ENCODE data around the gene ATL1.

ATL1 gene

DNA sequence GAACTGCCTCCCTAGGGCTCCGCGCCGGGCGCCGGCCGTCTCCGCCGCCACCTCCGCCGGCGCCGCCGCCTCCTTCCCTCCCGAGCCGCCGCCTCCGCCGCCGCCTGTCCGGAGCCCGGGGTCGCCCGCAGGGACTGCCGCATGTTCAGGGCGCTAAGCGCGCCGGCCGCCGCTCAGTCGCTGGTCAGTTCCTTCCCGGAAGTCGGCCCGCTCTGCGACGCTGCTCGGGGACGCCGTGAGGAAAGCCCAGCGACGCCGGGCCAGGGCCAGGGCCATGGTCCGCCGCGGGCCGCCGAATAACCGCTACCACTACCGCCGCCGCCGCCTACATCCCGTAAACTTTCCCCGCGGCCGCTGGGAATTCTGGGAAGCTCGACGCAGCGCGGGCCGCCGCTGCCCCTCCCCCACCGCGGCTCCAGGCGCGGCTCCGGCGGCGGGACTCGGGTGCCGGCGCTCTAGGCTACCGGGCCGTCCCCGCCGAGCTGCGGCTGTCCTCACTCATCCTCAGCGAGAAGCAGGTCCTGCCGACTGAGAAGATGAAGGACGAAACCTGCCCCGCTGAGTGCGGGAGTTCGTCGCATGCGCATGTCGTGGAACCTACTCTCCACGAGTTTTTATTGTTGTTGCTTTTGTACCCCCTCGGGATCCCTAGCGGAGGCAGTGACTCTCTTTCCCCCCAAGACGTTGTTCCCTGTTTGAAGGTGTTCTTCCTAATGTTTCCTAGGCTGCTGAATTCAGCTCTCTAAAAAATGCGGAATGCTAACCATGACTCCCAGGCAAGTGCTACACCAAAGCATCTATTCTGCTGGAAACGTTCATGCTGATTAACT, 108.3 kb downstream of the ATL1 start, which contains the start of gene SAV1:
Gene SAV1 (minus strand): TSS at position 311 of the 830 bp plus-strand sequence. CDS start 339 bp downstream, outside the sequence.
- peaks cover 4% of the 10 kb centered on the region; the same call in 1 of the 2 replicates for H3K4me1 ChIP-seq (ENCODE audit: control insufficient read depth, insufficient read depth, low read length)
- no peak for DNase-seq (ENCODE audit: low read depth, low spot score)
- no peaks in the 10 kb centered on the region for H3K36me3 ChIP-seq (ENCODE audit: control insufficient read depth, insufficient read depth, low read length)
- no peaks in the 10 kb centered on the region for H3K27me3 ChIP-seq (ENCODE audit: control insufficient read depth, insufficient read depth, low read length)
- H3K27ac ChIP-seq (ENCODE audit: low read length) = no peak within 1 kb of the TSS
- peak within 1 kb of the TSS; percentile 66 for H3K4me3 ChIP-seq (ENCODE audit: low read length)
- H3K9me3 ChIP-seq (ENCODE audit: control insufficient read depth, insufficient read depth, low read length) = no peaks in the 10 kb centered on the region
- WGBS (ENCODE audit: insufficient coverage, insufficient read length) = no CpG with 5 or more reads among the region's 92 CpGs

DNA sequence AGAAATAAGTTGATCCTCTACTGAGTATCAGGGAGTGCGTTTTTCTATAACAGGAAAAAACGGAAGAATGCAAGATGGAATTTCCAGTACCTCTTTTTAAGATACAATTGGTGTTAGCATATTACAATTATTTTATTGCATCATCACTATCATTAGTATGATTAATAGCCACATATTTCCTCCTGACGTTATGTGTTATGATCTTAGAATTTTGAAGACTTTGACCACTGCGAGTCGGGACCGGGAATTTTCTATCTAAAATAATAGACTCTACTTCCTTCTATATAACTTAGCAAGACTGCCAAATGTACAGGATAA, 108.8 kb downstream of the ATL1 start:
- no peak for DNase-seq (ENCODE audit: low read depth, low spot score)
- no peak overlapping the region for H3K27ac ChIP-seq (ENCODE audit: low read length)
- WGBS (ENCODE audit: insufficient coverage, insufficient read length) = no CpG with 5 or more reads among the region's 6 CpGs

DNA sequence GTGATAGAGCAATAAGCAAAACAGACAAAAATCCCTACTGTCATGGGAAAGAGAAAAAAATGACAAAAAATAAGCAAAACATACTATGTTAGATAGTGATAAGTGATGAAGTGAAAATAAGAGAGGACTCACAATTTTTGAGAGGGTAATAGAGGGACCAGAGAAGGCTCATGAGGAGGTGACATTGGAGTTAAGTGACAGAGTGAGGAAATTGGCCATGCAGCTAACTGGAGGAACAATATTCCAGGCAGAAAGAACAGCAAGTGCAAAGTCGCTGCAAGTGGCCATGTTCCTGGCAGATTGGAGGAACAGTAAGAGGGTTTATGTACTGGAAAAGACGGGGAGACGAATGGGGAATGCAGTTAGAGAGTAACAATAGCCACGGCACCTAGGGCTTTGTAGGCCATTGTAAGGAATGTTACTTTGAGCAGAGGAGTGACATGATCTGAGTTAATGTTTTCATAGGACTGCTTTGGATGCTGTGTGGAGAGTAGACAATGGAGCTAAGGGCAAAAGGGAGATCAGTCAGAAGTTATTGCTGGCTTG, 109.6 kb downstream of the ATL1 start:
- Histone ChIP-seq H3K27me3 (ENCODE audit: control insufficient read depth, insufficient read depth, low read length) (no peaks in the 10 kb centered on the region), H3K36me3 (ENCODE audit: control insufficient read depth, insufficient read depth, low read length) (no peaks in the 10 kb centered on the region), H3K4me3 (ENCODE audit: low read length) (no peak overlapping the region), H3K27ac (ENCODE audit: low read length) (no peak overlapping the region), H3K4me1 (ENCODE audit: control insufficient read depth, insufficient read depth, low read length) (peaks cover 4% of the 10 kb centered on the region; the same call in 1 of the 2 replicates), H3K9me3 (ENCODE audit: control insufficient read depth, insufficient read depth, low read length) (no peaks in the 10 kb centered on the region)
- DNase-seq (ENCODE audit: low read depth, low spot score) = no peak
- no CpG with 5 or more reads among the region's 4 CpGs for WGBS (ENCODE audit: insufficient coverage, insufficient read length)

More for the DNA sequence above, 108.8 kb downstream of the ATL1 start:
- no peaks in the 10 kb centered on the region for H3K36me3 ChIP-seq (ENCODE audit: control insufficient read depth, insufficient read depth, low read length)
- H3K4me3 ChIP-seq (ENCODE audit: low read length) = peak overlapping the region; percentile 66; the same call in 1 of the 2 replicates
- H3K9me3 ChIP-seq (ENCODE audit: control insufficient read depth, insufficient read depth, low read length) = no peaks in the 10 kb centered on the region
- peaks cover 4% of the 10 kb centered on the region; the same call in 1 of the 2 replicates for H3K4me1 ChIP-seq (ENCODE audit: control insufficient read depth, insufficient read depth, low read length)
- no peaks in the 10 kb centered on the region for H3K27me3 ChIP-seq (ENCODE audit: control insufficient read depth, insufficient read depth, low read length)

DNA sequence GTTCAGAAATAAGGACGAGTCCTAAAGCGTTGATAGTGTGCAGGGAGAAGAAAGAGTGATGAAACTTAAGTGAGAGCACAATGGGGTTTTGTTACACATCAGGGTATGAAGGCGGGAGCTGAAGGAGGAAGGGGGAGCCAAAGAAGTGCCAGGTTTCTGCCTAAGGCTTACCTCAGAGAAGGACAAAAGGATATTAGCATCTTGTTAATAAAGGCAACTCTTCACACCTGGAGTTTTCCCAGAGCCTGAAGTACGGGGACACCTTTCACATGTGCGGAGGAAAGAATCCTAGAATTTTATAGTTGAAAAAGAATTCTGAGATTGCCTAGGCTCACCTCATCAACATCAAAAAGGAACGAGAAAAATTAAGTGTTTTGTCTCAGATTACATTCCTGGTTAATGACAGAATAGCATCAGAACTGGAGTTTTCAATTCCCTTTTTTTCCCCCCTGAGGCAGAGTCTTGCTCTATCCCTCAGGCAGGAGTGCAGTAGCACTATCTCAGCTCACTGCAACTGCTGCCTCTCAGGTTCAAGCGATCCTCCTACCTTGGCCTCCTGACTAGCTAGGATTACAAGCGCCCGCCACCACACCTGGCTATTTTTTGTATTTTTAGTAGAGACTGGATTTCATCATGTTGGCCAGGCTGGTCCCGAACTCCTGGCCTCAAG, 110.4 kb downstream of the ATL1 start:
- no peaks in the 10 kb centered on the region for H3K9me3 ChIP-seq (ENCODE audit: control insufficient read depth, insufficient read depth, low read length)
- no peak overlapping the region for H3K27ac ChIP-seq (ENCODE audit: low read length)
- H3K36me3 ChIP-seq (ENCODE audit: control insufficient read depth, insufficient read depth, low read length) = no peaks in the 10 kb centered on the region
- H3K4me1 ChIP-seq (ENCODE audit: control insufficient read depth, insufficient read depth, low read length) = peaks cover 4% of the 10 kb centered on the region; the same call in 1 of the 2 replicates
- no peak overlapping the region for H3K4me3 ChIP-seq (ENCODE audit: low read length)
- WGBS (ENCODE audit: insufficient coverage, insufficient read length) = no CpG with 5 or more reads among the region's 10 CpGs
- no peak for DNase-seq (ENCODE audit: low read depth, low spot score)
- no peaks in the 10 kb centered on the region for H3K27me3 ChIP-seq (ENCODE audit: control insufficient read depth, insufficient read depth, low read length)

DNA sequence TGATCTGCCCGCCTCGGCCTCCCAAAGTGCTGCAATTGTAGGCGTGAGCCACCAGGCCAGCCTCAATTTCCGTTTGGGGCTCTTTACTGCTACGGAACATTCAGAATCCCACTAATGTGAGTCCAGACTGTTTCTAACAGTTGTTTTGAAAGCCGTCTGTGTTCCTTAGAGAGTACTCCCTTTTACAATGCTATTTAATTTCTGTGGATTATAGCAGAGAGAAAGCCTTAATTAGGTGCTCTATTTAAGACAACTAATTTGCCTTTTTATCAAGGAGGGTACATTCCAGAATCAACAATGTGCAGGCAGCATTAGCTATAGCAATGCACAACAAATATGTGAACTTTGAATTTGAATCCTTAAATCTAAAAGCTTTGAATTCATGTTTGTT, 110.9 kb downstream of the ATL1 start:
- no CpG with 5 or more reads among the region's 6 CpGs for WGBS (ENCODE audit: insufficient coverage, insufficient read length)
- H3K27me3 ChIP-seq (ENCODE audit: control insufficient read depth, insufficient read depth, low read length) = no peaks in the 10 kb centered on the region
- peaks cover 4% of the 10 kb centered on the region; the same call in 1 of the 2 replicates for H3K4me1 ChIP-seq (ENCODE audit: control insufficient read depth, insufficient read depth, low read length)
- H3K27ac ChIP-seq (ENCODE audit: low read length) = no peak overlapping the region
- no peak for DNase-seq (ENCODE audit: low read depth, low spot score)
- no peaks in the 10 kb centered on the region for H3K36me3 ChIP-seq (ENCODE audit: control insufficient read depth, insufficient read depth, low read length)
- H3K9me3 ChIP-seq (ENCODE audit: control insufficient read depth, insufficient read depth, low read length) = no peaks in the 10 kb centered on the region
- H3K4me3 ChIP-seq (ENCODE audit: low read length) = no peak overlapping the region

DNA sequence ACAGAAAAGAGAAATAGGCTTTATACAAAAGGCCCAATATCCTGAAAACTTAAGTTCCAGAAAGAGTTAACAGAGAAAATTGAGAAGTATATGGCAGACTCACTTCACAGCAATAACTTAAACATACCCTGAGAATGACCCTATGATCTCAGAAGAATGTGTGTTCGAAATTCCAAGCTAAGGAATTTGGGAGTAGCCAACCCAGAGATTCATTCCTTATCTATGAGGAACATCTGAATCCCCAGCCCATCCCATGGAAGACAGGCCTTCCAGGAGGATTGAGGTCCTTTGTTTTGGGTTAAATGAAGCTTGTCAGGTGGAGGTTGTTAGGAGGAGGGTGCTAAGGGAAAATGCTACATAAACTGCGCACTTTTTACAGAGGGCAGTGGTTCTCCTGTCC, 115.7 kb downstream of the ATL1 start:
- no peaks in the 10 kb centered on the region for H3K36me3 ChIP-seq (ENCODE audit: control insufficient read depth, insufficient read depth, low read length)
- no peak for DNase-seq (ENCODE audit: low read depth, low spot score)
- no peaks in the 10 kb centered on the region for H3K9me3 ChIP-seq (ENCODE audit: control insufficient read depth, insufficient read depth, low read length)
- WGBS (ENCODE audit: insufficient coverage, insufficient read length) = no CpG with 5 or more reads among the region's 2 CpGs
- no peaks in the 10 kb centered on the region for H3K27me3 ChIP-seq (ENCODE audit: control insufficient read depth, insufficient read depth, low read length)
- no peaks in the 10 kb centered on the region for H3K4me1 ChIP-seq (ENCODE audit: control insufficient read depth, insufficient read depth, low read length)
- H3K27ac ChIP-seq (ENCODE audit: low read length) = no peak overlapping the region
- no peak overlapping the region for H3K4me3 ChIP-seq (ENCODE audit: low read length)

DNA sequence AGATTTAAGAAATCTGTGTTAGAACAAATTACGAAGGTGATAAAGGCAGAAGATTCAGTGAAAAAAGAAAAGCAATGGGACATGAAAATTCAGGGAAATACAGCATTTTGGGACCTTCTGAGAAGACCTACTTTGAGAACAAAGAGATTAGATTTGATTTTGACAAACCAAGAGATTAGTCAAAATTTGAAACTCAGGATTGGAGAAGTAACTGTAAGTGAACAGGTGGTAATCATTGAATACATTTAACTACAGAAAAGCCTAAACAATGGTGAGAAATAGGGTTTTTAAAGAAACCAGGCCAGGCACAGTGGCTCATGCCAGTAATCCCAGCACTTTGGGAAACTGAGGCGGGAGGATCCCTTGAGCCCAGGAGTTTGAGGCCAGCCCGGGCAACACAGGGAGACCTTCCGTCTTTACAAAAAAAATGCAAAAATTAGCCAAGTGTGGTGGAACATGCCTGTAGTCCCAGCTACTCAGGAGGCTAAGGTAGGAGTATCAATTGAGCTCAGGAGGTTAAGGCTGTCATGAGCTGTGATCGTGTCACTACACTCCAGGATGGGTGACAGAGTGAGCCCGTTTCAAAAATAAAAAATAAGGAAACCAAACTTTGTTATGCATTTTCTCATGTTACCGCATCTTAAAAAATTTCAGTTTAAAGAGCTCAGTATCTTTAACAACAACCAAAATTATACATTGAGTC, 117.0 kb downstream of the ATL1 start:
- no peak overlapping the region for H3K4me3 ChIP-seq (ENCODE audit: low read length)
- no peaks in the 10 kb centered on the region for H3K27me3 ChIP-seq (ENCODE audit: control insufficient read depth, insufficient read depth, low read length)
- H3K9me3 ChIP-seq (ENCODE audit: control insufficient read depth, insufficient read depth, low read length) = no peaks in the 10 kb centered on the region
- WGBS (ENCODE audit: insufficient coverage, insufficient read length) = no CpG with 5 or more reads among the region's 7 CpGs
- no peak for DNase-seq (ENCODE audit: low read depth, low spot score)
- H3K36me3 ChIP-seq (ENCODE audit: control insufficient read depth, insufficient read depth, low read length) = no peaks in the 10 kb centered on the region
- no peak overlapping the region for H3K27ac ChIP-seq (ENCODE audit: low read length)
- H3K4me1 ChIP-seq (ENCODE audit: control insufficient read depth, insufficient read depth, low read length) = no peaks in the 10 kb centered on the region

DNA sequence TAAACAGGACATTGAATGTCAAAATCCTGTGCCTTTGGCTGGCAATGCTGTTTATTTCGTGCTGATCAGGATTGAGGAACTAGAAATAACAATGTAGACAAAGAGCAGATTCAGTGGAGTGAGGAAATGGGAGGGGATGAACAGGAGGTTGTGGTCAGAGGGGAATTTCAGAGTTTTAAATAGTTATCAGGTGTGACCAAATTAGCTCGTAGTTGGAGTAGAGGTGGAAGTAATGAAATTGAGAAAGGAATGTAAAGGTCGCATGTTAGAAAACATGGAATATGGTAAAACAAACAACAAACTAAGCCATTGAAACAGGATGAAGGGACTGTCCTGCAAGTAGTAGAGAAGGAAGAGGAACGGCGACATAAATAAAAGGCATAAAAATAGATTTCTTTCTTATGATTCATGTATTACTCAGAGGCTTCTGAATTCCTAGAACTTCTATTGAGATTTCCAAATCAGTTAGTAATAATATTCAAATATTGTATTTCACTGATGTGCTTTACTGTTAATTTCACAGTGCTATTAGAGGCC, 117.7 kb downstream of the ATL1 start:
- Histone ChIP-seq H3K4me1 (ENCODE audit: control insufficient read depth, insufficient read depth, low read length) (no peaks in the 10 kb centered on the region), H3K27me3 (ENCODE audit: control insufficient read depth, insufficient read depth, low read length) (no peaks in the 10 kb centered on the region), H3K4me3 (ENCODE audit: low read length) (no peak overlapping the region), H3K27ac (ENCODE audit: low read length) (no peak overlapping the region), H3K9me3 (ENCODE audit: control insufficient read depth, insufficient read depth, low read length) (no peaks in the 10 kb centered on the region), H3K36me3 (ENCODE audit: control insufficient read depth, insufficient read depth, low read length) (no peaks in the 10 kb centered on the region)
- WGBS (ENCODE audit: insufficient coverage, insufficient read length) = 100% methylated on average over 2 of the region's 5 CpGs
- no peak for DNase-seq (ENCODE audit: low read depth, low spot score)

DNA sequence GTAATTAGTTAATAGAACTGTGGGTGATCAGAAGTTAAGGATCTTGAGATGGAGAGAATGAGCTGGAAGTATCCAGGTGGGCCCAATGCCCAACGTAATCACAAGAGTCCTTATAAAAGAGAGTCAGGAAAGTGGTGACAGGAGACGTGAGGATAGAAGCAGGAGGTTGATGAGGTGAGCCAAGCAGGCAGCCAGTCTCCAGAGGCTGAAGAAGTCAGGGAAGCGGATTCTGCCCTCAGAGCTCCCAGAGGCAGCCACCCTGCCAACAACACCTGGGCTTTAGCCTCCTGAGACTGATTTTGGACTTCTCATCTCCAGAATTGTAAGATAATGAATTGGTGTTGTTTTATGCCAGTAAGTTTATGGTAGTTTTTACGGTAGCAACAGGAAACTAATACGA, 118.2 kb downstream of the ATL1 start:
- no peaks in the 10 kb centered on the region for H3K27me3 ChIP-seq (ENCODE audit: control insufficient read depth, insufficient read depth, low read length)
- no peaks in the 10 kb centered on the region for H3K36me3 ChIP-seq (ENCODE audit: control insufficient read depth, insufficient read depth, low read length)
- H3K4me1 ChIP-seq (ENCODE audit: control insufficient read depth, insufficient read depth, low read length) = no peaks in the 10 kb centered on the region
- WGBS (ENCODE audit: insufficient coverage, insufficient read length) = 100% methylated on average over 2 of the region's 5 CpGs
- no peaks in the 10 kb centered on the region for H3K9me3 ChIP-seq (ENCODE audit: control insufficient read depth, insufficient read depth, low read length)
- H3K27ac ChIP-seq (ENCODE audit: low read length) = no peak overlapping the region
- no peak overlapping the region for H3K4me3 ChIP-seq (ENCODE audit: low read length)
- DNase-seq (ENCODE audit: low read depth, low spot score) = no peak

DNA sequence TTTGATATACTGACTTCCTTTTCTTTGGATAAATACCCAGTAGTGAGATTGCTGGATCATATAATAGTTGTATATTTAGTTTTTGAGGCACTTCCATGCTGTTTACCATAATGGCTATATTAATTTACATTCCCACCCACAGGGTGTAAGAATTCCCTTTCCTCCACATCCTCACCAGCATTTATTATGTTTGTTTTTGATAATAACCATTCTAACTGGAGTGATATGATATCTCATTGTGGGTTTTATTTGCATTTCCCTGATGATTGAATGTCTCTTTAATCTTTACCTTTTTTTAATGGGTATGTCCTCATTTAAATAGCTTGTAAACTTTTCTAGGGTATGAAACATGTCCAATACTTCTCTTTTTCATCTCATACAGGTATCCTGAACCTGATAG, 119.7 kb downstream of the ATL1 start:
- Histone ChIP-seq H3K27ac (ENCODE audit: low read length) (no peak overlapping the region), H3K4me1 (ENCODE audit: control insufficient read depth, insufficient read depth, low read length) (no peaks in the 10 kb centered on the region), H3K4me3 (ENCODE audit: low read length) (no peak overlapping the region), H3K36me3 (ENCODE audit: control insufficient read depth, insufficient read depth, low read length) (no peaks in the 10 kb centered on the region), H3K9me3 (ENCODE audit: control insufficient read depth, insufficient read depth, low read length) (no peaks in the 10 kb centered on the region), H3K27me3 (ENCODE audit: control insufficient read depth, insufficient read depth, low read length) (no peaks in the 10 kb centered on the region)
- no peak for DNase-seq (ENCODE audit: low read depth, low spot score)

All from iPS DF 6.9 (cell line).